Fibroblast of pulmonary artery (primary cell): ENCODE results near the gene IQCN.

Experiments used
- DNase-seq: peaks from one replicate; pipeline ENCODE4 v3.0.0-alpha.2; 2010; ENCODE audit warnings: low read depth
- H3K4me3 ChIP-seq: replicated peaks from 2 replicates; pipeline ENCODE4 v1.5.1; 2011; ENCODE audit warnings: low read depth, mild to moderate bottlenecking, control low read depth, low read length, moderate library complexity
- TF ChIP-seq, protein P1 (sequence below): IDR thresholded peaks from 2 replicates; pipeline ENCODE4 v1.5.1; 2011; ENCODE audit warnings: mild to moderate bottlenecking, control low read depth, low read length, inconsistent platforms; ENCODE audit errors: missing control alignments

IQCN gene

DNA sequence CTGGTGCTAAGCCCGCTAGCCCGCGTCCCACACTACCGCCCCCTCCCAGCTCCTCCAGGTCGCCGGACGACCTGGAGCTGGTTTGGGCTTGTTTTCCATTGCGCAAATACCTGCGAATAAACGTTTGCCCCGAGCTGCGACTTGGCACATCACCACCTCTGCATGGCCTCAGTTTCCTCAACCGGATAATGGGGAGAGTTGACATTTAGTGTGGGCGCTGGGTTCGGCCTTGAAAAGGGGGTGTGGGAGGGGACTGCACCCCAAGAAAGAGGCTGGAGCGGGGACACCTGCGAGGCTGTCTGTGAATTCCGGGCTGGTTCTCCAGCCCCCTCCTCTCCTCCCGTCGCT is 18.2 kb upstream of the IQCN start:
- TF ChIP-seq, protein P1, sequence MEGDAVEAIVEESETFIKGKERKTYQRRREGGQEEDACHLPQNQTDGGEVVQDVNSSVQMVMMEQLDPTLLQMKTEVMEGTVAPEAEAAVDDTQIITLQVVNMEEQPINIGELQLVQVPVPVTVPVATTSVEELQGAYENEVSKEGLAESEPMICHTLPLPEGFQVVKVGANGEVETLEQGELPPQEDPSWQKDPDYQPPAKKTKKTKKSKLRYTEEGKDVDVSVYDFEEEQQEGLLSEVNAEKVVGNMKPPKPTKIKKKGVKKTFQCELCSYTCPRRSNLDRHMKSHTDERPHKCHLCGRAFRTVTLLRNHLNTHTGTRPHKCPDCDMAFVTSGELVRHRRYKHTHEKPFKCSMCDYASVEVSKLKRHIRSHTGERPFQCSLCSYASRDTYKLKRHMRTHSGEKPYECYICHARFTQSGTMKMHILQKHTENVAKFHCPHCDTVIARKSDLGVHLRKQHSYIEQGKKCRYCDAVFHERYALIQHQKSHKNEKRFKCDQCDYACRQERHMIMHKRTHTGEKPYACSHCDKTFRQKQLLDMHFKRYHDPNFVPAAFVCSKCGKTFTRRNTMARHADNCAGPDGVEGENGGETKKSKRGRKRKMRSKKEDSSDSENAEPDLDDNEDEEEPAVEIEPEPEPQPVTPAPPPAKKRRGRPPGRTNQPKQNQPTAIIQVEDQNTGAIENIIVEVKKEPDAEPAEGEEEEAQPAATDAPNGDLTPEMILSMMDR, result no peak
- peak overlapping the region; percentile 60 for H3K4me3 ChIP-seq
- no peak for DNase-seq

DNA sequence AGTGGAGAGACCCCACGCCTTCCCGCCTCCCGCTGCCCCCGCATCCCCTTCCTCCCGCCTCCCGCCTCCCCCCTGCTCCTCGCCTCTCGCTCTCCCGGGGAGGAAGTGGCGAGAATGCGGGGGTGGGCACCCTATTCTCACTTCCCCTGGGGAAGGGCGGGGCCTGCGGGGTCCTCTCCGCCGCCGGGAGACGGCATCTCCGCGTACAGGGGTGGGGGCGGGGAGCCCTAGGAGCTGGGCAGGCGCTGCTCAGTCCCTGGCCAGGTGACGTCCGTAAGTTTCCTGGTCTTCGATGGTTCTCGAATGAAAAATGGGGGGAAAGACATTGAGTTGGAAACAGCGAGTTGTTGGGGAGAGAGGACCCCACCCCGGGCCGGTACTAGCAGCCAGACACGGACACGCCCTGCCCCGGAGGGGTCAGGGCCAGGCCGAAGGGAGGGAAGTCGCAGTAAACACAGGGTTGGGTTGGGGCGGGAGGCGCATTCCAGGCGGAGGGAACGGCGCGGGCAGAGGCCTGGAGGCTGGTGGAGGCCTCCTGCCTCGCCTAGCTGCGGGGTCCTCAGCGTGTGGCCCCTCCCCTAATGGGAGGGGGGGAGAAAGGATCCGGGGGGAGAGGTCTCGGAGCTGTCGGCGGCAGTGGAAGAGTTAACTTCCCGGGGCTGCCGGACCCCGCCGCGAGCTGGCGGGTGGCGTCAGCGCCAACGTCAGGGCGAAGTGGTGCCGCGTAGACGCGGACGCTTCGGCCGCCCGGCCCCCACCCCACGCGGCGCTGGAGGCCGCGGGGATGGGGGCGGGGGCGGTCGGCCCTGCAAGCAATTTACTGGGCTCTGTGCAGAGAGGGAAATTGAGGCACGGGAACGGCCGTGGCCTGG is 17.6 kb upstream of the IQCN start:
- peak overlapping the region; percentile 60 for H3K4me3 ChIP-seq
- peak; percentile 85 for DNase-seq
- TF ChIP-seq, protein P1, result no peak

DNA sequence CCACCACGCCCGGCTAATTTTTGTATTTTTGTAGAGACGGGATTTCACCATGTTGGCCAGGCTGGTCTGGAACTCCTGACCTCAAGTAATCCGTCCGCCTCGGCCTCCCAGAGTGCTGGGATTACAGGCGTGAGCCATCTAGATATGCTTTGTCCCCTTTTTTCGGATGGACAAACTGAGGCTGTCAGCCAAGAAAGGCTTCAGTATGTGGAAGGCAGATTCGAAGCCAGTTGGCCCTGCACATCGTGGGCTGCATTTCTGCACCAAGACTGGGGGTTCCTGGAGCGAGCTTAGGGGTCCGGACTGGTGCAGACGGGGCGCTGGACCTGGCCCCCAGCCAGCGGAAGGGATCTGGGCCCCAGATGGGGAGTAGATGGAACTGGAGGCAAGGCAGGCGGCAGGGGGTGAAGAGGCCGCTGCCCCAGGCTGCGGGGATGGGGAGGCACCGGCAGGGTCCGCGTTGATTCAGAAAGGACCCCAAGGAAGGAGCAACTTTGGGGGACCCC is 16.8 kb upstream of the IQCN start:
- TF ChIP-seq, protein P1, result no peak
- H3K4me3 ChIP-seq, result peak overlapping the region; percentile 60
- DNase-seq, result no peak

DNA sequence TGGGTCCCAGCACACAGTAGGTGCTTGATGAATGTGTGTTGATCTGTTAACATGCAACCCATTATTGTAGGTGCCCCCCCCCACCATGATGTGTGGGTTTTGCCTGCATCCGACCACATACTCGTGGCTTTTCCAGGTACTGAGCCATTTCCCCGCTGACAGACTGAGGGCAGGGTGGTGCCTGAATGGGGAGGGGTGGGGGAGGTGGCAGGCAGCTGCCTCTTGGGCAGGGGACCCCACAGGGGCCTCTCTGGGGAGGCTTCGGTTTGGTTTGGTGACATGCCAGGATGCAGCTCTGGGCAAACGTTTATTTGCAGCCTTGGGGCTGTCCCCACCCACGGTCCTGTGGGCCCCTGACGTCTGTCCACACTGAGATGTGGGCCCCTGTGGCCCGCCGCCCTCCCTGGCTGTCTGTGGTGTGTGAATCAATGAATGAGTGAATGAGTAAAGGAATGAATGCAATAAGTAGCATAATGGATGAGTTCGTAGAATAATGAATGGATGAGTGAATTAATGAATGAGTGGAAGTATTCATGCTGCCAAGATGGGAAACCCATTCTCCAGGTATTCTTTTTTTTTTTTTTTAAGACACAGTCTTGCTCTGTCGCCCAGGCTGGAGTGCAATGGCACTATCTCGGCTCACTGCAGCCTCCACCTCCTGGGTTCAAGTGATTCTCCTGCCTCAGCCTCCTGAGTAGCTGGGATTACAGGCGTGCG is 16.2 kb upstream of the IQCN start:
- DNase-seq, result peak; percentile 60
- no peak overlapping the region for H3K4me3 ChIP-seq
- TF ChIP-seq, protein P1, result no peak

DNA sequence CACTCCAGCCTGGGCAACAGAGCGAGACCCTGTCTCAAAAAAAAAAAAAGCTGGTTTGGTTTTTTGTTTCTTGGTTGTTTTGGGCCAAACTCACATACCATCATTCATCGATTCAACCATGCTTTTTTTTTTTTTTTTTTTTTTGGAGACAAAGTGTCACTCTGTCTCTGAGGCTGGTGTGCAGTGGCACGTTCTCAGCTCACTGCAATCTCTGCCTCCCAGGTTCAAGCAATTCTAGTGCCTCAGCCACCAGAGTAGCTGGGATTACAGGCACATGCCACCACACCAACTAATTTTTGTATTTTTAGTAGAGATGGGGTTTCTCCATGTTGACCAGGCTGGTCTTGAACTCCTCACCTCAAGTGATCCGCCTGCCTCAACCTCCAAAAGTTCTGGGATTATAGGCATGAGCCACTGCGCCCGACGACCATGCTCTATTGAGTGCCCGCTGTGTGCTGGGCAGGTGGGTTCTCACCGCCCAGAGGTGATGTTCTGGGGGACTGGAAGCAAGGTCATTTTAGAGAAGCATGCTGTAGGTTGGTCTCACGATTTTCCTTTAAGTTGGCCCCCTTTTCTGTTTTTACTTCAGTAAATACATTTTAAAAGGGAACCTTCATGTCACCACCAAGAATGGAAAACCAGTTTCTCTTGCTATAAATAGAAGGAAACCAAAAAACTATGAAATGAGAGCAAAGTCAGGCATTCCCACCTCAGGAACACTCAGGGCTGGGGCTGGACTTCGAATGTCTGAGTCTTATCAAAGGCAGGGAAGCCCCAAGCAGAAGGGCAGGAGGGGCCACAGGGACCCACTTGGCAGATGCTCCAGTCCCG is 15.4 kb upstream of the IQCN start:
- H3K4me3 ChIP-seq, result no peak overlapping the region
- DNase-seq, result no peak
- TF ChIP-seq, protein P1, result no peak

DNA sequence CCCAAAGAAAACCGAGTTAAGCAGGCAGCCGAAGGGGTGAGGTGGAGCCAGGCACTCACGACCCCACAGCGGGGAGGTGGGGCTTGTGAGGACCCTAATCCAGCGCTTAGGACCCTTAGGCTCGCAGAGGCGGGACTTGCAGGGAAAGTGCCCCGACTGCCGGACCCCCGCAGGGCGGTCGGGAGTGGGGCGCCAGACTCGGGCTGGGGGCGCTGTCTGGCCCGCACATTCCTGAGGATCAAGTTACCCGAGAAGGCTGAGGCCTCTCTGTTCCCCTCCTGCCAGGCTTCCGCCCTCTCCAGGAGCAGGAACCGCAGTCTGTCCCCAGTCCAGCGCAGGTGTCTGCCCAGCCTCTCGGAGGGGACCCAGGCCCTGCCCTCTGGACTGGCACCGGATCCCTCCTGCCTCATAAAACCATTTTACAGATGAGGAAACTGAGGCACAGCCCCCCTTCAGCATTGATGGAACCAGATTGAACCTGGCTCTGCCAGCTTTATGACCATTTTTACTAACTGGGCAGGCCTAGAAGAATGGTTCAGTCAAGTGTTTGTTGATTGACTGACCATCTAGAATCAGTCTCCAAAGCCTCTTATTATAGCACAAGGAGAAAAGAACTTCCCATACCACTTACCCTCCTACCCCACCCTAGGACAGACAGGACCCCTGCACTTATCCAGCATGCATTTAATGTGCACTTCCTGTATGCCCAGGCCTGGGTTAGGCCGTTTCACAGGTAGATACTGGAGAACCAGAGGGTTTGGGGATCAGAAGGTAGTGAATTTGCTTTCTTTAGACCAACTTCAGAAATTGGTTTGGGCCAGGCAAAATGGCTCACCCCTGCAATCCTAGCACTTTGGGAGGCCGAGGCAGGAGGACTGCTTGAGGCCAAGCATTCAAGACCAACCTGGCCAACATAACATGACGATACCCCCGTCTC is 13.9 kb upstream of the IQCN start:
- no peak overlapping the region for H3K4me3 ChIP-seq
- TF ChIP-seq, protein P1, result no peak
- no peak for DNase-seq
